Endothelial cell of umbilical vein (primary cell): ENCODE measurements around the gene EFEMP1. TPM values are rescaled to one million over a fixed set of nuclear protein-coding genes. Genes with fewer than 3 reads are reported as not detected.

ENCODE experiments used
- BruUV-seq: library from RNA; stranded (reverse); fragments of 400-500 nt; replicated peaks from 2 replicates; lab custom pipeline; 2021; lab: Mats Ljungman, UMichigan
- CTCF ChIA-PET: fragments of 300-600, 350-600 bp; sonication (Branson Sonifier 250); formaldehyde crosslinking; loops from one replicate; lab custom pipeline; 2021; ENCODE audit warnings: antibody characterized with exemption, inconsistent platforms; lab: Charles Lee
- POLR2A ChIA-PET: fragments of 300-600, 350-600 bp; sonication (Branson Sonifier 250); formaldehyde crosslinking; loops from one replicate; lab custom pipeline; 2021; ENCODE audit warnings: antibody characterized with exemption, inconsistent platforms; lab: Charles Lee
- DNase-seq: peaks from one replicate; pipeline ENCODE4 v3.0.0-alpha.2; 2011; ENCODE audit warnings: low read depth, low spot score
- FAIRE-seq: peaks from 2 replicates; lab custom pipeline; 2011; peaks lifted over from hg19 to GRCh38; lab: Jason Lieb, UNC
- H2AFZ ChIP-seq: 2 replicates; pipeline ENCODE4 v1.6.0; 2012; ENCODE audit warnings: low read depth, low read length, control low read depth, inconsistent platforms
- H3K27ac ChIP-seq: 2 replicates; pipeline ENCODE4 v1.5.1; 2011; ENCODE audit warnings: low read depth, mild to moderate bottlenecking, control low read depth, low read length, moderate library complexity; ENCODE audit not compliant: insufficient read depth
- H3K27me3 ChIP-seq, 2 experiments: 2 replicates each; pipeline versions ENCODE4 v1.6.0 to v1.6.1; 2011; ENCODE audit warnings: low read length in 2 of 2, mixed read lengths in 1 of 2; ENCODE audit not compliant: control insufficient read depth in 2 of 2, insufficient read depth in 2 of 2
- H3K36me3 ChIP-seq, 2 experiments: 2 replicates in 1 of 2; 3 replicates in 1 of 2; pipeline ENCODE4 v1.5.1; 2011; ENCODE audit warnings: low read length in 2 of 2, mild to moderate bottlenecking in 1 of 2, moderate library complexity in 1 of 2; ENCODE audit not compliant: control insufficient read depth in 2 of 2, insufficient read depth in 2 of 2; ENCODE audit errors: extremely low read depth in 1 of 2
- H3K4me1 ChIP-seq: 3 replicates; pipeline ENCODE4 v1.5.1; 2011; ENCODE audit warnings: mild to moderate bottlenecking, low read length; ENCODE audit not compliant: control insufficient read depth, insufficient read depth; ENCODE audit errors: extremely low read depth
- H3K4me2 ChIP-seq: 2 replicates; pipeline ENCODE4 v1.6.1; 2011; ENCODE audit warnings: low read length, control low read depth, mixed read lengths; ENCODE audit not compliant: insufficient read depth
- H3K4me3 ChIP-seq, 3 experiments: fragments of 200-600 bp in 1 of 3; sonication (generic), shearing (Covaris generic) in 1 of 3; replicated peaks in 1 of 3; 2 replicates each; pipeline ENCODE4 v1.5.1; 2011 to 2016; ENCODE audit warnings: control low read depth in 3 of 3, low read length in 3 of 3, mild to moderate bottlenecking in 2 of 3, inconsistent platforms in 1 of 3, low read depth in 1 of 3, moderate library complexity in 1 of 3; ENCODE audit not compliant: insufficient read depth in 1 of 3
- H3K79me2 ChIP-seq: 2 replicates; pipeline ENCODE4 v1.6.0; 2012; ENCODE audit warnings: low read length, inconsistent platforms; ENCODE audit not compliant: control insufficient read depth, insufficient read depth
- H3K9ac ChIP-seq: replicated peaks from 2 replicates; pipeline ENCODE3; 2011; ENCODE audit warnings: low read length, control low read depth; ENCODE audit not compliant: insufficient read depth; ENCODE audit errors: extremely low read depth
- H3K9me1 ChIP-seq: replicated peaks from 3 replicates; pipeline ENCODE4 v1.6.0; 2011; ENCODE audit warnings: mild to moderate bottlenecking, low read length; ENCODE audit not compliant: control insufficient read depth, insufficient read depth; ENCODE audit errors: extremely low read depth
- H3K9me3 ChIP-seq: replicated peaks from 2 replicates; pipeline ENCODE4 v1.5.1; 2012; ENCODE audit warnings: low read length, inconsistent platforms; ENCODE audit not compliant: control insufficient read depth, insufficient read depth
- H4K20me1 ChIP-seq: replicated peaks from 2 replicates; pipeline ENCODE3; 2011; ENCODE audit warnings: mild to moderate bottlenecking, low read length; ENCODE audit not compliant: control insufficient read depth, insufficient read depth; ENCODE audit errors: extremely low read depth
- EZH2 ChIP-seq: IDR thresholded peaks from 2 replicates; pipeline ENCODE4 v1.6.1; 2012; ENCODE audit warnings: borderline replicate concordance, low read depth, mild to moderate bottlenecking, moderate library complexity, low read length, inconsistent platforms; ENCODE audit not compliant: severe bottlenecking
- FOS ChIP-seq: IDR thresholded peaks from 2 replicates; pipeline ENCODE4 v1.6.1; 2011; ENCODE audit warnings: mild to moderate bottlenecking, low read length, moderate library complexity, borderline replicate concordance; ENCODE audit not compliant: insufficient read depth
- MYC ChIP-seq: IDR thresholded peaks from one replicate; pipeline ENCODE4 v1.6.1; 2011; ENCODE audit warnings: mild to moderate bottlenecking, low read depth, low read length
- POLR2A ChIP-seq: IDR thresholded peaks from 2 replicates; pipeline ENCODE4 v1.6.1; 2012; ENCODE audit warnings: low read depth, mild to moderate bottlenecking, control low read depth, low read length
- POLR2AphosphoS5 ChIP-seq: IDR thresholded peaks from 2 replicates; pipeline ENCODE4 v1.6.1; 2012; ENCODE audit warnings: low read depth, mild to moderate bottlenecking, control low read depth, low read length, moderate library complexity; ENCODE audit not compliant: insufficient read depth
- dilution Hi-C: fragments of 300-500 bp; cut with MboI; formaldehyde crosslinking; loops from one replicate; pipeline ENCODE4 v1.15.0; 2019; ENCODE audit warnings: low sequenced_read_pairs; ENCODE audit not compliant: extremely low pct_ligation_motif_present
- intact Hi-C: fragments of 100-400 bp; cut with micrococcal nuclease; formaldehyde crosslinking; loops from one replicate; pipeline ENCODE4 v1.10.0; 2022
- polyA plus RNA-seq, 4 experiments: library from polyadenylated mRNA; depleted of rRNA in 3 of 4; stranded (reverse) in 3 of 4; unstranded in 1 of 4; fragments of >200 nt; gene quantifications; 2 replicates each; pipeline versions ENCODE4 v1.2.1 to v1.2.3, GENCODE V29; 2011 to 2012; ENCODE audit warnings: missing spikeins in 1 of 4
- total RNA-seq: library from RNA; stranded (reverse); gene quantifications from 2 replicates; pipeline ENCODE4 v1.2.3, GENCODE V29; 2021
- TF ChIP-seq, protein P1 (sequence below), 2 donors: IDR thresholded peaks; 1 replicate in 1 of 2; 2 replicates in 1 of 2; pipeline ENCODE4 v1.5.1; 2011; ENCODE audit warnings: low read length in 2 of 2, mild to moderate bottlenecking in 2 of 2, moderate library complexity in 2 of 2, control low read depth in 1 of 2, inconsistent platforms in 1 of 2, low read depth in 1 of 2; ENCODE audit not compliant: insufficient read depth in 1 of 2; ENCODE audit errors: extremely low read depth in 1 of 2

Gene EFEMP1
- total and polyA plus RNA-seq, 2 donors (not counting 3 experiments of a cell fraction or from before 2014, with no cell fraction given) = 2,981 to 11,813 TPM

DNA sequence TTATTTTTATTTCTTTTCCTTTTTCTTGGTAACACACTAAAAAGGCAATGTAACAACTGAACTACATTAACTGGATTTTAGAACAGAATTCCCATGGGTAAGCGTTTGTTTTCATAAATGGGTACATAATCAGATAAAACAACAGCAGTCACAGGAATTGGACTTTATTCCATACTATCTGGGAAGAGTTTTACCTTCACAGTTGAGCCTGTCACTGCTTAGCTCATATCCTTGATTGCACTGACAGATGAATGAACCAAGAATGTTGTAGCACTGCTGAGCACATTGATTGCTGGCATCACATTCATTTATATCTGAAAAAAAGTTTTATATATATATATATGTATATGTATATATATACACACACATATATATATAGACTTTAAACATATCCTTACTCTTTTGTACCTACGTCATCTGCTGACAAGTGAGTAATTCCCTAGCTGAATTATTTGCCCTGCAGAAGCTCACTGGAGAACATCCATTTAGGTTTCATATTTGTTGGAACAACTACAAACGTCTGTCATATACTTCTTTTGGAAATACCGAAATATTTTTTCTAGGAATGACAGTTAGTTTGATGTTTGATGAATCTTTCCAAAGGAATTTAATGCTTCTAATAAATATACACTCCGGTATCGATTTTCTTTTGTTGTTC, 47.0 kb downstream of the EFEMP1 start:
- H3K4me3 ChIP-seq = no peak overlapping the region
- no peaks in the 10 kb centered on the region for H3K9me1 ChIP-seq
- DNase-seq = no peak
- dilution Hi-C loops (loop anchor here (25.0 kb wide), 1 partner anchor 111 kb away; no protein-coding TSS in a partner anchor), intact Hi-C loops (no loop called here)
- CTCF ChIA-PET = interaction anchor here (0.7 to 5.4 kb wide), 2 partner anchors 105 to 133 kb away, joined by 3 to 26 read pairs; no protein-coding TSS in a partner anchor
- no TSS peak for BruUV-seq
- peaks cover 79% of the 10 kb centered on the region for H3K79me2 ChIP-seq
- peaks cover 46 to 81% of the 10 kb centered on the region in 2 experiments for H3K36me3 ChIP-seq
- POLR2A ChIA-PET = no interaction called here
- H2AFZ ChIP-seq = no peak overlapping the region
- peak overlapping the region; percentile 5 for H3K27ac ChIP-seq
- H3K4me1 ChIP-seq = peaks cover 80% of the 10 kb centered on the region
- H3K4me2 ChIP-seq = no peak overlapping the region
- no peak overlapping the region for H3K9ac ChIP-seq
- H4K20me1 ChIP-seq = no peaks in the 10 kb centered on the region
- H3K27me3 ChIP-seq = no peaks in the 10 kb centered on the region
- FAIRE-seq = no peak
- H3K9me3 ChIP-seq = no peaks in the 10 kb centered on the region
- TF ChIP-seq POLR2AphosphoS5 = no peak
- TF ChIP-seq, protein P1, sequence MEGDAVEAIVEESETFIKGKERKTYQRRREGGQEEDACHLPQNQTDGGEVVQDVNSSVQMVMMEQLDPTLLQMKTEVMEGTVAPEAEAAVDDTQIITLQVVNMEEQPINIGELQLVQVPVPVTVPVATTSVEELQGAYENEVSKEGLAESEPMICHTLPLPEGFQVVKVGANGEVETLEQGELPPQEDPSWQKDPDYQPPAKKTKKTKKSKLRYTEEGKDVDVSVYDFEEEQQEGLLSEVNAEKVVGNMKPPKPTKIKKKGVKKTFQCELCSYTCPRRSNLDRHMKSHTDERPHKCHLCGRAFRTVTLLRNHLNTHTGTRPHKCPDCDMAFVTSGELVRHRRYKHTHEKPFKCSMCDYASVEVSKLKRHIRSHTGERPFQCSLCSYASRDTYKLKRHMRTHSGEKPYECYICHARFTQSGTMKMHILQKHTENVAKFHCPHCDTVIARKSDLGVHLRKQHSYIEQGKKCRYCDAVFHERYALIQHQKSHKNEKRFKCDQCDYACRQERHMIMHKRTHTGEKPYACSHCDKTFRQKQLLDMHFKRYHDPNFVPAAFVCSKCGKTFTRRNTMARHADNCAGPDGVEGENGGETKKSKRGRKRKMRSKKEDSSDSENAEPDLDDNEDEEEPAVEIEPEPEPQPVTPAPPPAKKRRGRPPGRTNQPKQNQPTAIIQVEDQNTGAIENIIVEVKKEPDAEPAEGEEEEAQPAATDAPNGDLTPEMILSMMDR (IDR thresholded peaks at IDR 0.05; ENCODE audit: extremely low read depth in 1 of 2, insufficient read depth in 1 of 2, low read depth in 1 of 2, low read length in 2 of 2) = no peak

DNA sequence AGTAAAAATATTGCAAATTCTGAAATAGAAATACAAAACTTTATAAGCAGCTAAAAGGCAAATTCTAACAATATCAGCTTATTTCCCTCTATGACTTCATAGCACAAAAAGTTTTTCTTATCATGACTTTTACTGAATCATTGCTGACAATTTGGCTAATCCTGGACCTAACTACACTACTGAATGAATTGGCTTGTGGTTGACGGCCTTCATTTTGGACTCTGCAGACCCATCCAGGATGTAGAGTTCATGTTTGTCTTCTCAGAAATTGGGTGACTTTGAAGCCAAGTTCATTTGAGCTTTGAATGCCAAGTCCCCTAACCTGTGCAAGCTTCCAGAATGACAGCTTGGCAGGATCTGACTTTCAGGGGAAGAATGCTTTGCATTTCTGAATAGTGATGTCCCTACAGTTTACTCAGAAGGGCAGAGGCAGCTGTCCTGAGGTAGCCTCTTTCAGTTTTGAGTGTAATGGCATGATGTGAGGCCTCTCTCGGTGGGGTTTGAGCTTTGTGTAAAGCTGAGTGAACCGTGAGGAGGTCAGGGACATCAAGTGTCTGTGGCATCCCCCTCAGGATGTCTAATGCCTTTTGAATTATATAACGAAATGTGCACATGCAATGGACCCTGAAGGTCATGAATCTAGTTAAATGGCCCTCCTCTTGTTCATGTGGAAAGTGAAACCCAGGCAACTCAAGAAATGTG, 48.0 kb downstream of the EFEMP1 start:
- TF ChIP-seq EZH2 = no peak
- TF ChIP-seq, protein P1 (IDR thresholded peaks at IDR 0.05; ENCODE audit: extremely low read depth in 1 of 2, insufficient read depth in 1 of 2, low read depth in 1 of 2, low read length in 2 of 2) = no peak
- no peak for TF ChIP-seq MYC
- TF ChIP-seq POLR2A = peak; percentile 32
- peak; percentile 31 for TF ChIP-seq POLR2AphosphoS5
- TF ChIP-seq FOS = no peak
- Histone ChIP-seq H2AFZ (no peak overlapping the region), H3K27ac (no peak overlapping the region), H3K9me1 (no peaks in the 10 kb centered on the region), H3K79me2 (peaks cover 78% of the 10 kb centered on the region), H3K4me2 (no peak overlapping the region), H3K4me1 (peaks cover 77% of the 10 kb centered on the region), H3K9ac (no peak overlapping the region), H4K20me1 (no peaks in the 10 kb centered on the region), H3K27me3 (no peaks in the 10 kb centered on the region), H3K9me3 (no peaks in the 10 kb centered on the region), H3K4me3 (no peak overlapping the region), H3K36me3 (peaks cover 46 to 80% of the 10 kb centered on the region in 2 experiments)
- no TSS peak for BruUV-seq
- dilution Hi-C loops = loop anchor here (25.0 kb wide), 1 partner anchor 112 kb away; no protein-coding TSS in a partner anchor
- no peak for FAIRE-seq
- POLR2A ChIA-PET = no interaction called here
- CTCF ChIA-PET = interaction anchor here (5.4 kb wide), 1 partner anchor 104 kb away, joined by 26 read pairs; no protein-coding TSS in a partner anchor
- intact Hi-C loops = no loop called here
- DNase-seq = peak; percentile 21
